ENCODE results near the gene DUS3L.

DNA sequence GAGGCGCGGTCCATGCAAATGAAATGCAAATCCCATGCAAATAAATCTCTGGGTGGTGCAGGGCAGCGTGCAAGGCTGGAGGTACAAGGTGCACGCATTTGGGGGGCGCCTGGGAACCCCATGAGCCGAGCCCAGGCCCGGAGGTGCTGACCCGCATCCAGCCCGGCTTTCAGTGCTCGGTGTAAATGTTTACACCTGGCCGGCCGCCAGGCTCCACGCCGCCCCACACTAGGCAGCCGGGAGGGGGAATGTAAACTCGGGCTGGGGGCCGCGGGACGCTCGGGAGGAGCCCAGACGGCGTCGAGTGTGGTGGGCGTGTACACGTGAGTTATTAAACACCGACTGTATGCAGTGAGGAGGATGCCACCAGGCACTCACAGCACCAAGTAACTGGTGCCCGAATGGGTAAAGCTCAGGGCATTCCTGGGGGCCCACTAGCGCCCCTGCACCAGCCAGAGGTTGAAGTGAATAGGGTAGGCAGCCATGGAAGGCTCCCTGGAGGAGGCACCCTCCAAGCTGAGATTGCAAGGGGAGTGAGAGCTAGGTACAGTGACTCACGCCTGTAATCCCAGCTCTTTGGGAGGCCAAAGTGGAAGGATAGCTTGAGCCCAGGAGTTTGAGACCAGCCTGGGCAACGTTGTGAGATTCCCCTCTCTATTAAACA lies 31.4 kb upstream of the DUS3L start:
- TF ChIP-seq, protein P1, sequence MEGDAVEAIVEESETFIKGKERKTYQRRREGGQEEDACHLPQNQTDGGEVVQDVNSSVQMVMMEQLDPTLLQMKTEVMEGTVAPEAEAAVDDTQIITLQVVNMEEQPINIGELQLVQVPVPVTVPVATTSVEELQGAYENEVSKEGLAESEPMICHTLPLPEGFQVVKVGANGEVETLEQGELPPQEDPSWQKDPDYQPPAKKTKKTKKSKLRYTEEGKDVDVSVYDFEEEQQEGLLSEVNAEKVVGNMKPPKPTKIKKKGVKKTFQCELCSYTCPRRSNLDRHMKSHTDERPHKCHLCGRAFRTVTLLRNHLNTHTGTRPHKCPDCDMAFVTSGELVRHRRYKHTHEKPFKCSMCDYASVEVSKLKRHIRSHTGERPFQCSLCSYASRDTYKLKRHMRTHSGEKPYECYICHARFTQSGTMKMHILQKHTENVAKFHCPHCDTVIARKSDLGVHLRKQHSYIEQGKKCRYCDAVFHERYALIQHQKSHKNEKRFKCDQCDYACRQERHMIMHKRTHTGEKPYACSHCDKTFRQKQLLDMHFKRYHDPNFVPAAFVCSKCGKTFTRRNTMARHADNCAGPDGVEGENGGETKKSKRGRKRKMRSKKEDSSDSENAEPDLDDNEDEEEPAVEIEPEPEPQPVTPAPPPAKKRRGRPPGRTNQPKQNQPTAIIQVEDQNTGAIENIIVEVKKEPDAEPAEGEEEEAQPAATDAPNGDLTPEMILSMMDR (IDR thresholded peaks at IDR 0.05), result no peak
- no peak for TF ChIP-seq POLR2A (IDR thresholded peaks at IDR 0.05)
